Neural progenitor cell (in vitro differentiated cells): Measurements from ENCODE around the gene GCN1.

Experiments used
- EZH2 ChIP-seq: fragments of 200-600 bp; sonication (generic); IDR thresholded peaks from 2 replicates; pipeline ENCODE4 v1.6.1; 2017; ENCODE audit warnings: antibody characterized with exemption, mild to moderate bottlenecking, moderate library complexity
- EZH2phosphoT487 ChIP-seq: fragments of 200-600 bp; sonication (generic); IDR thresholded peaks from 2 replicates; pipeline ENCODE4 v1.6.1; 2017; ENCODE audit warnings: antibody characterized with exemption
- TF ChIP-seq, protein P1 (sequence below): fragments of 200-600 bp; sonication (generic); IDR thresholded peaks from 2 replicates; pipeline ENCODE4 v1.5.1; 2017; ENCODE audit warnings: antibody characterized with exemption, mild to moderate bottlenecking

DNA sequence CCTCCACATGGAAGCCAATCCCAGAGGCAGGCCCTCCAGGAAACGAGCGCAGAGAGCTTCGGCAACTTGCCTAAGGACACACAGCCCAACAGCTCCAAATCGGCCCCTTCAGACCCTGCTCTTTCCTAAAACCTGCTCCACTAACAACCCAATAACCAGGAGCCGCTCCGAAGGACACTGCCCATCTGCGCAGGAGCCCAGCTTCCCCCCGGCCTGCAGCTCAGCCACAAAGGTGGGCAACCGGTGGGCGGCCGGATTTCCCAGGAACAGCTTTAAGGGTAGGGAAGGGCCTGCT lies 91.5 kb downstream of the GCN1 start:
- TF ChIP-seq, protein P1, sequence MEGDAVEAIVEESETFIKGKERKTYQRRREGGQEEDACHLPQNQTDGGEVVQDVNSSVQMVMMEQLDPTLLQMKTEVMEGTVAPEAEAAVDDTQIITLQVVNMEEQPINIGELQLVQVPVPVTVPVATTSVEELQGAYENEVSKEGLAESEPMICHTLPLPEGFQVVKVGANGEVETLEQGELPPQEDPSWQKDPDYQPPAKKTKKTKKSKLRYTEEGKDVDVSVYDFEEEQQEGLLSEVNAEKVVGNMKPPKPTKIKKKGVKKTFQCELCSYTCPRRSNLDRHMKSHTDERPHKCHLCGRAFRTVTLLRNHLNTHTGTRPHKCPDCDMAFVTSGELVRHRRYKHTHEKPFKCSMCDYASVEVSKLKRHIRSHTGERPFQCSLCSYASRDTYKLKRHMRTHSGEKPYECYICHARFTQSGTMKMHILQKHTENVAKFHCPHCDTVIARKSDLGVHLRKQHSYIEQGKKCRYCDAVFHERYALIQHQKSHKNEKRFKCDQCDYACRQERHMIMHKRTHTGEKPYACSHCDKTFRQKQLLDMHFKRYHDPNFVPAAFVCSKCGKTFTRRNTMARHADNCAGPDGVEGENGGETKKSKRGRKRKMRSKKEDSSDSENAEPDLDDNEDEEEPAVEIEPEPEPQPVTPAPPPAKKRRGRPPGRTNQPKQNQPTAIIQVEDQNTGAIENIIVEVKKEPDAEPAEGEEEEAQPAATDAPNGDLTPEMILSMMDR, result no peak
- TF ChIP-seq EZH2phosphoT487 (no peak), EZH2 (no peak)
